ENCODE measurements around the gene CD300E. TPM values are rescaled to one million over a fixed set of nuclear protein-coding genes. Genes with fewer than 3 reads are reported as not detected.

Gene CD300E
- total and polyA plus RNA-seq, 2 of the 13 experiments (the other 11 are each of a cell fraction or from before 2014, with no cell fraction given), result not detected

DNA sequence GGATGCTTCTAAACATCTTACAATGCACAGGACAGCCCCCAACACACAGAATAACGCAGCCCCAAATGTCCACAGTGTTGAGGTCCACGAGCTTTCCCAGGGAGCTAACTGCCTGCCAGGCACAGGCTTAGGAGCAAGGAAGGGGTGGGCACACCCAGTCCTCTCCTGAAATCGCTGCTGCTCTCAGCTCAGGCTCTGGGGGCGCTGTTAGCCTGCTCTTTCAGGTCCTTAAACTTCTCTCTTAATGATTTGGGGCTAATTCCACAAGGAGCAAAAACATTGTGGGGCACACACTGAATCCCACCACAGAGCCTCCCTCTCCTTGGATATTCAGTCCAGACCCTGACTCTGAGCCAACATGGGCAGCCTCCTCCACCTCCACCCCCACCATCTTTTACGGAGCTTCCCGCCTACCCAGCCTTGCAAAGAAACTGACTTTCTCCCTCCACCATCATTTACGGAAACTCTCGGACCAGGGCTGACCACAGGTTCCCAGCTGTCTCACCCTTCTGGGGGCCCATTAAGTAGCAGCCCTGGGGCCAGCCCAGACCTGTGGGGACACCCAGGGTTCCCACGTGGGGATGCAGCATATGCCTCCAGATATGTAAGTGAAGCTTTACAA, 57.3 kb downstream of the CD300E start (continued):
- no peak for TF ChIP-seq CAMTA2 (CRISPR knock-in tag; IDR thresholded peaks at IDR 0.05; ENCODE audit: borderline replicate concordance)
- TF ChIP-seq, protein P1, sequence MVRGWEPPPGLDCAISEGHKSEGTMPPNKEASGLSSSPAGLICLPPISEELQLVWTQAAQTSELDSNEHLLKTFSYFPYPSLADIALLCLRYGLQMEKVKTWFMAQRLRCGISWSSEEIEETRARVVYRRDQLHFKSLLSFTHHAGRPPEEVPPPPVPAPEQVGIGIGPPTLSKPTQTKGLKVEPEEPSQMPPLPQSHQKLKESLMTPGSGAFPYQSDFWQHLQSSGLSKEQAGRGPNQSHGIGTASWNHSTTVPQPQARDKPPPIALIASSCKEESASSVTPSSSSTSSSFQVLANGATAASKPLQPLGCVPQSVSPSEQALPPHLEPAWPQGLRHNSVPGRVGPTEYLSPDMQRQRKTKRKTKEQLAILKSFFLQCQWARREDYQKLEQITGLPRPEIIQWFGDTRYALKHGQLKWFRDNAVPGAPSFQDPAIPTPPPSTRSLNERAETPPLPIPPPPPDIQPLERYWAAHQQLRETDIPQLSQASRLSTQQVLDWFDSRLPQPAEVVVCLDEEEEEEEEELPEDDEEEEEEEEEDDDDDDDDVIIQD (CRISPR knock-in tag; IDR thresholded peaks at IDR 0.05; ENCODE audit: low read depth), result no peak
- TF ChIP-seq, protein P2, sequence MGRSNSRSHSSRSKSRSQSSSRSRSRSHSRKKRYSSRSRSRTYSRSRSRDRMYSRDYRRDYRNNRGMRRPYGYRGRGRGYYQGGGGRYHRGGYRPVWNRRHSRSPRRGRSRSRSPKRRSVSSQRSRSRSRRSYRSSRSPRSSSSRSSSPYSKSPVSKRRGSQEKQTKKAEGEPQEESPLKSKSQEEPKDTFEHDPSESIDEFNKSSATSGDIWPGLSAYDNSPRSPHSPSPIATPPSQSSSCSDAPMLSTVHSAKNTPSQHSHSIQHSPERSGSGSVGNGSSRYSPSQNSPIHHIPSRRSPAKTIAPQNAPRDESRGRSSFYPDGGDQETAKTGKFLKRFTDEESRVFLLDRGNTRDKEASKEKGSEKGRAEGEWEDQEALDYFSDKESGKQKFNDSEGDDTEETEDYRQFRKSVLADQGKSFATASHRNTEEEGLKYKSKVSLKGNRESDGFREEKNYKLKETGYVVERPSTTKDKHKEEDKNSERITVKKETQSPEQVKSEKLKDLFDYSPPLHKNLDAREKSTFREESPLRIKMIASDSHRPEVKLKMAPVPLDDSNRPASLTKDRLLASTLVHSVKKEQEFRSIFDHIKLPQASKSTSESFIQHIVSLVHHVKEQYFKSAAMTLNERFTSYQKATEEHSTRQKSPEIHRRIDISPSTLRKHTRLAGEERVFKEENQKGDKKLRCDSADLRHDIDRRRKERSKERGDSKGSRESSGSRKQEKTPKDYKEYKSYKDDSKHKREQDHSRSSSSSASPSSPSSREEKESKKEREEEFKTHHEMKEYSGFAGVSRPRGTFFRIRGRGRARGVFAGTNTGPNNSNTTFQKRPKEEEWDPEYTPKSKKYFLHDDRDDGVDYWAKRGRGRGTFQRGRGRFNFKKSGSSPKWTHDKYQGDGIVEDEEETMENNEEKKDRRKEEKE (IDR thresholded peaks at IDR 0.05), result no peak

DNA sequence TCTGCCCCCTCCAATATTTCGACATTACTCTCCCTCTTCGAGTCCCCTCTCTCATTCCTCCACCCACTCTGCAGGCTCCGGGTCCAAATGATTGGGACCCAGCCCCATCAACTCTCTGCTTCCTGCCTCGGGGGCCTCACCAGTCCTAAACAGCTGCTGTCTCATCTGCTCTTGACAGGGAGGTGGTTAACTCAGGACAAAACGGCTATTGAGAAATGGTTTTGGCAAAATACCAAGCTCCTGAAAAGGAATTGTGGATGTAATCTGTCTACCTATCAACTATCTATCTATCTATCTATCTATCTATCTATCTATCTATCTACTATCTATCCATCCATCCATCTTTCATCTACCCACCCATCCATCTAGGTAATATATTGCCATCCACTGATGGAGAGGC, 58.4 kb downstream of the CD300E start:
- H4K20me1 ChIP-seq (ENCODE audit: insufficient read depth, low read length), result no peaks in the 10 kb centered on the region
- DNase-seq (ENCODE audit: low spot score) (no peak), FAIRE-seq (no peak), ATAC-seq (no peak)
- H3K27ac ChIP-seq (ENCODE audit: extremely low read length, insufficient read depth, low read length), result no peak overlapping the region
- intact Hi-C loops (cut with micrococcal nuclease; ENCODE audit: unreplicated experiment) (no loop called here), in situ Hi-C loops (cut with HindIII; ENCODE audit: extremely low pct_ligation_motif_present, low pct_unique_long_range_greater_than_20kb) (no loop called here)
- no TSS peak for BruUV-seq (replicated peaks)
- WGBS (ENCODE audit: low lambda C conversion rate), result under 1% methylated on average over 5 of the region's 5 CpGs
- no peaks in the 10 kb centered on the region for H3K36me3 ChIP-seq (replicated peaks in 1 of 2; ENCODE audit: control insufficient read depth in 1 of 2, insufficient read depth in 2 of 2, low read length in 2 of 2)
- no peak overlapping the region for H3K9ac ChIP-seq (ENCODE audit: insufficient read depth, low read depth, low read length)
- H3K9me3 ChIP-seq (ENCODE audit: low read length), result no peaks in the 10 kb centered on the region
- CTCF ChIA-PET (ENCODE audit: low intra/inter-chr PET ratio, low total read pairs), result no interaction called here
- H3K4me2 ChIP-seq (ENCODE audit: low read depth, low read length), result no peak overlapping the region
- POLR2A ChIA-PET, result no interaction called here
- peaks cover 9 to 51% of the 10 kb centered on the region in 2 experiments for H3K27me3 ChIP-seq (ENCODE audit: control insufficient read depth in 1 of 2, insufficient read depth in 2 of 2, low read length in 2 of 2)
- H2AFZ ChIP-seq (ENCODE audit: low read length), result no peak overlapping the region
- H3K4me3 ChIP-seq (replicated peaks in 1 of 3; ENCODE audit: insufficient read depth in 1 of 3, low read depth in 2 of 3, low read length in 3 of 3), result no peak overlapping the region
- TF ChIP-seq MTF1 (CRISPR knock-in tag; IDR thresholded peaks at IDR 0.05), result no peak
- no peak for TF ChIP-seq ZNF644 (CRISPR knock-in tag; IDR thresholded peaks at IDR 0.05; ENCODE audit: low read depth)
- TF ChIP-seq, protein P3, sequence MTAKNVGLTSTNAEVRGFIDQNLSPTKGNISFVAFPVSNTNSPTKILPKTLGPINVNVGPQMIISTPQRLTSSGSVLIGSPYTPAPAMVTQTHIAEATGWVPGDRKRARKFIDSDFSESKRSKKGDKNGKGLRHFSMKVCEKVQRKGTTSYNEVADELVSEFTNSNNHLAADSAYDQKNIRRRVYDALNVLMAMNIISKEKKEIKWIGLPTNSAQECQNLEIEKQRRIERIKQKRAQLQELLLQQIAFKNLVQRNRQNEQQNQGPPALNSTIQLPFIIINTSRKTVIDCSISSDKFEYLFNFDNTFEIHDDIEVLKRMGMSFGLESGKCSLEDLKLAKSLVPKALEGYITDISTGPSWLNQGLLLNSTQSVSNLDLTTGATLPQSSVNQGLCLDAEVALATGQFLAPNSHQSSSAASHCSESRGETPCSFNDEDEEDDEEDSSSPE (CRISPR knock-in tag; IDR thresholded peaks at IDR 0.05), result no peak
- TF ChIP-seq HOXA3 (CRISPR knock-in tag; IDR thresholded peaks at IDR 0.05), result no peak
- TF ChIP-seq, protein P4, sequence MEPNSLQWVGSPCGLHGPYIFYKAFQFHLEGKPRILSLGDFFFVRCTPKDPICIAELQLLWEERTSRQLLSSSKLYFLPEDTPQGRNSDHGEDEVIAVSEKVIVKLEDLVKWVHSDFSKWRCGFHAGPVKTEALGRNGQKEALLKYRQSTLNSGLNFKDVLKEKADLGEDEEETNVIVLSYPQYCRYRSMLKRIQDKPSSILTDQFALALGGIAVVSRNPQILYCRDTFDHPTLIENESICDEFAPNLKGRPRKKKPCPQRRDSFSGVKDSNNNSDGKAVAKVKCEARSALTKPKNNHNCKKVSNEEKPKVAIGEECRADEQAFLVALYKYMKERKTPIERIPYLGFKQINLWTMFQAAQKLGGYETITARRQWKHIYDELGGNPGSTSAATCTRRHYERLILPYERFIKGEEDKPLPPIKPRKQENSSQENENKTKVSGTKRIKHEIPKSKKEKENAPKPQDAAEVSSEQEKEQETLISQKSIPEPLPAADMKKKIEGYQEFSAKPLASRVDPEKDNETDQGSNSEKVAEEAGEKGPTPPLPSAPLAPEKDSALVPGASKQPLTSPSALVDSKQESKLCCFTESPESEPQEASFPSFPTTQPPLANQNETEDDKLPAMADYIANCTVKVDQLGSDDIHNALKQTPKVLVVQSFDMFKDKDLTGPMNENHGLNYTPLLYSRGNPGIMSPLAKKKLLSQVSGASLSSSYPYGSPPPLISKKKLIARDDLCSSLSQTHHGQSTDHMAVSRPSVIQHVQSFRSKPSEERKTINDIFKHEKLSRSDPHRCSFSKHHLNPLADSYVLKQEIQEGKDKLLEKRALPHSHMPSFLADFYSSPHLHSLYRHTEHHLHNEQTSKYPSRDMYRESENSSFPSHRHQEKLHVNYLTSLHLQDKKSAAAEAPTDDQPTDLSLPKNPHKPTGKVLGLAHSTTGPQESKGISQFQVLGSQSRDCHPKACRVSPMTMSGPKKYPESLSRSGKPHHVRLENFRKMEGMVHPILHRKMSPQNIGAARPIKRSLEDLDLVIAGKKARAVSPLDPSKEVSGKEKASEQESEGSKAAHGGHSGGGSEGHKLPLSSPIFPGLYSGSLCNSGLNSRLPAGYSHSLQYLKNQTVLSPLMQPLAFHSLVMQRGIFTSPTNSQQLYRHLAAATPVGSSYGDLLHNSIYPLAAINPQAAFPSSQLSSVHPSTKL (CRISPR knock-in tag; IDR thresholded peaks at IDR 0.05), result no peak
- TF ChIP-seq ZNF432 (CRISPR knock-in tag; IDR thresholded peaks at IDR 0.05; ENCODE audit: borderline replicate concordance), result no peak
- TF ChIP-seq NFYB (CRISPR knock-in tag; IDR thresholded peaks at IDR 0.05), result no peak
- TF ChIP-seq ATM (IDR thresholded peaks at IDR 0.05; ENCODE audit: borderline replicate concordance), result no peak
- TF ChIP-seq HNRNPLL (IDR thresholded peaks at IDR 0.05; ENCODE audit: low read depth, low read length, poor library complexity, severe bottlenecking), result no peak
- no peak for TF ChIP-seq ZNF331 (CRISPR knock-in tag; IDR thresholded peaks at IDR 0.05)
- TF ChIP-seq ARNTL (CRISPR knock-in tag; IDR thresholded peaks at IDR 0.05), result no peak
- TF ChIP-seq CEBPG (CRISPR knock-in tag; IDR thresholded peaks at IDR 0.05), result no peak
- H3K79me2 ChIP-seq (ENCODE audit: insufficient read depth, low read length), result no peaks in the 10 kb centered on the region
- H3K4me1 ChIP-seq (ENCODE audit: insufficient read depth, low read length), result no peaks in the 10 kb centered on the region

All from HepG2 (cell line).